WTC11 (cell line): ENCODE measurements around the gene ERH.

Source experiments
- ATF1 ChIP-seq: sonication (generic); formaldehyde crosslinking; IDR thresholded peaks from 2 replicates; pipeline ENCODE4 v1.8.1; 2023; ENCODE audit warnings: mild to moderate bottlenecking, moderate library complexity, missing genetic modification reagents
- FOXJ3 ChIP-seq: sonication (generic); formaldehyde crosslinking; IDR thresholded peaks from 2 replicates; pipeline ENCODE4 v1.9.0; 2021; ENCODE audit warnings: missing genetic modification reagents, mild to moderate bottlenecking, borderline replicate concordance
- NFE2L1 ChIP-seq: sonication (generic); formaldehyde crosslinking; IDR thresholded peaks from 2 replicates; pipeline ENCODE4 v1.8.1; 2023; ENCODE audit warnings: missing genetic modification reagents
- RELA ChIP-seq: sonication (generic); formaldehyde crosslinking; IDR thresholded peaks from 2 replicates; pipeline ENCODE4 v1.8.1; 2022; ENCODE audit warnings: missing genetic modification reagents, mild to moderate bottlenecking, borderline replicate concordance
- SP1 ChIP-seq: sonication (generic); formaldehyde crosslinking; conservative IDR thresholded peaks from 2 replicates; pipeline ENCODE4 v1.8.1; 2022; ENCODE audit warnings: missing genetic modification reagents
- TEAD4 ChIP-seq: sonication (generic); formaldehyde crosslinking; IDR thresholded peaks from 2 replicates; pipeline ENCODE4 v1.8.0; 2022; ENCODE audit warnings: mild to moderate bottlenecking, missing genetic modification reagents
- TP53 ChIP-seq: sonication (generic); formaldehyde crosslinking; IDR thresholded peaks from 2 replicates; pipeline ENCODE4 v1.8.1; 2023; ENCODE audit warnings: mild to moderate bottlenecking, missing genetic modification reagents
- ZNF671 ChIP-seq: fragments of 250-450 bp; sonication (Bioruptor Pico); IDR thresholded peaks from 2 replicates; pipeline ENCODE4 v1.8.0; 2021; ENCODE audit warnings: mild to moderate bottlenecking
- TF ChIP-seq, protein P1 (sequence below): fragments of 200-600 bp; IDR thresholded peaks from 2 replicates; pipeline ENCODE4 v1.8.0; 2022; ENCODE audit warnings: antibody characterized with exemption
- TF ChIP-seq, protein P2 (sequence below): sonication (generic); formaldehyde crosslinking; IDR thresholded peaks from 2 replicates; pipeline ENCODE4 v1.8.0; 2022; ENCODE audit warnings: mild to moderate bottlenecking, missing genetic modification reagents
- TF ChIP-seq, protein P3 (sequence below): sonication (generic); formaldehyde crosslinking; conservative IDR thresholded peaks from 2 replicates; pipeline ENCODE4 v1.8.1; 2023; ENCODE audit warnings: mild to moderate bottlenecking, low read depth, missing genetic modification reagents, moderate library complexity
- TF ChIP-seq, protein P4 (sequence below): fragments of 250-450 bp; sonication (Bioruptor Pico); IDR thresholded peaks from 2 replicates; pipeline ENCODE4 v1.9.0; 2021; ENCODE audit warnings: mild to moderate bottlenecking
- TF ChIP-seq, protein P5 (sequence below): sonication (generic); formaldehyde crosslinking; conservative IDR thresholded peaks from 2 replicates; pipeline ENCODE4 v1.8.1; 2022; ENCODE audit warnings: mild to moderate bottlenecking, missing genetic modification reagents
- TF ChIP-seq, protein P6 (sequence below): sonication (generic); formaldehyde crosslinking; IDR thresholded peaks from 2 replicates; pipeline ENCODE4 v1.8.0; 2022; ENCODE audit warnings: missing genetic modification reagents

DNA sequence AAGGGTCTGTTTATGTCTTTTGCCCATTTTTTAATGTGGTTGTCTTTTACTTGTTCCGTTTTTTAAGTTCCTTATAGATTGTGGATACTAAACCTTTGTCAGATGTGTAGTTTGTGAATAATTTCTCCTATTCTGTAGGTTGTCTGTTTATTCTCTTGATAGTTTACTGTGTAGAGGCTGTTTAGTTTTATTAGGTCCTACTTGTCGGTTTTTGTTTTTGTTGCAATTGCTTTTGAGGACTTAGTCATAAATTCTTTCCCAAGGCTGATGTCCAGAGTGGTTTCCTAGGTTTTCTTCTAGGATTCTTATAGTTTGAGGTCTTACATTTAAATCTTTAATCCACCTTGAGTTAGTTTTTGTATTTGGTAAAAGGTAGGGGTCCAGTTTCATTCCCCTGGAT is 34.3 kb upstream of the ERH start:
- TF ChIP-seq, protein P1, sequence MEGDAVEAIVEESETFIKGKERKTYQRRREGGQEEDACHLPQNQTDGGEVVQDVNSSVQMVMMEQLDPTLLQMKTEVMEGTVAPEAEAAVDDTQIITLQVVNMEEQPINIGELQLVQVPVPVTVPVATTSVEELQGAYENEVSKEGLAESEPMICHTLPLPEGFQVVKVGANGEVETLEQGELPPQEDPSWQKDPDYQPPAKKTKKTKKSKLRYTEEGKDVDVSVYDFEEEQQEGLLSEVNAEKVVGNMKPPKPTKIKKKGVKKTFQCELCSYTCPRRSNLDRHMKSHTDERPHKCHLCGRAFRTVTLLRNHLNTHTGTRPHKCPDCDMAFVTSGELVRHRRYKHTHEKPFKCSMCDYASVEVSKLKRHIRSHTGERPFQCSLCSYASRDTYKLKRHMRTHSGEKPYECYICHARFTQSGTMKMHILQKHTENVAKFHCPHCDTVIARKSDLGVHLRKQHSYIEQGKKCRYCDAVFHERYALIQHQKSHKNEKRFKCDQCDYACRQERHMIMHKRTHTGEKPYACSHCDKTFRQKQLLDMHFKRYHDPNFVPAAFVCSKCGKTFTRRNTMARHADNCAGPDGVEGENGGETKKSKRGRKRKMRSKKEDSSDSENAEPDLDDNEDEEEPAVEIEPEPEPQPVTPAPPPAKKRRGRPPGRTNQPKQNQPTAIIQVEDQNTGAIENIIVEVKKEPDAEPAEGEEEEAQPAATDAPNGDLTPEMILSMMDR, result no peak
- TF ChIP-seq NFE2L1 (CRISPR knock-in tag) (no peak), TP53 (CRISPR knock-in tag) (no peak), RELA (CRISPR knock-in tag) (no peak), SP1 (CRISPR knock-in tag) (no peak), ZNF671 (CRISPR knock-in tag) (no peak), TEAD4 (CRISPR knock-in tag) (no peak), ATF1 (no peak), FOXJ3 (CRISPR knock-in tag) (no peak)
- TF ChIP-seq, protein P2, sequence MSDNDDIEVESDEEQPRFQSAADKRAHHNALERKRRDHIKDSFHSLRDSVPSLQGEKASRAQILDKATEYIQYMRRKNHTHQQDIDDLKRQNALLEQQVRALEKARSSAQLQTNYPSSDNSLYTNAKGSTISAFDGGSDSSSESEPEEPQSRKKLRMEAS (CRISPR knock-in tag), result no peak
- TF ChIP-seq, protein P3, sequence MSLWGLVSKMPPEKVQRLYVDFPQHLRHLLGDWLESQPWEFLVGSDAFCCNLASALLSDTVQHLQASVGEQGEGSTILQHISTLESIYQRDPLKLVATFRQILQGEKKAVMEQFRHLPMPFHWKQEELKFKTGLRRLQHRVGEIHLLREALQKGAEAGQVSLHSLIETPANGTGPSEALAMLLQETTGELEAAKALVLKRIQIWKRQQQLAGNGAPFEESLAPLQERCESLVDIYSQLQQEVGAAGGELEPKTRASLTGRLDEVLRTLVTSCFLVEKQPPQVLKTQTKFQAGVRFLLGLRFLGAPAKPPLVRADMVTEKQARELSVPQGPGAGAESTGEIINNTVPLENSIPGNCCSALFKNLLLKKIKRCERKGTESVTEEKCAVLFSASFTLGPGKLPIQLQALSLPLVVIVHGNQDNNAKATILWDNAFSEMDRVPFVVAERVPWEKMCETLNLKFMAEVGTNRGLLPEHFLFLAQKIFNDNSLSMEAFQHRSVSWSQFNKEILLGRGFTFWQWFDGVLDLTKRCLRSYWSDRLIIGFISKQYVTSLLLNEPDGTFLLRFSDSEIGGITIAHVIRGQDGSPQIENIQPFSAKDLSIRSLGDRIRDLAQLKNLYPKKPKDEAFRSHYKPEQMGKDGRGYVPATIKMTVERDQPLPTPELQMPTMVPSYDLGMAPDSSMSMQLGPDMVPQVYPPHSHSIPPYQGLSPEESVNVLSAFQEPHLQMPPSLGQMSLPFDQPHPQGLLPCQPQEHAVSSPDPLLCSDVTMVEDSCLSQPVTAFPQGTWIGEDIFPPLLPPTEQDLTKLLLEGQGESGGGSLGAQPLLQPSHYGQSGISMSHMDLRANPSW, result no peak
- TF ChIP-seq, protein P4, sequence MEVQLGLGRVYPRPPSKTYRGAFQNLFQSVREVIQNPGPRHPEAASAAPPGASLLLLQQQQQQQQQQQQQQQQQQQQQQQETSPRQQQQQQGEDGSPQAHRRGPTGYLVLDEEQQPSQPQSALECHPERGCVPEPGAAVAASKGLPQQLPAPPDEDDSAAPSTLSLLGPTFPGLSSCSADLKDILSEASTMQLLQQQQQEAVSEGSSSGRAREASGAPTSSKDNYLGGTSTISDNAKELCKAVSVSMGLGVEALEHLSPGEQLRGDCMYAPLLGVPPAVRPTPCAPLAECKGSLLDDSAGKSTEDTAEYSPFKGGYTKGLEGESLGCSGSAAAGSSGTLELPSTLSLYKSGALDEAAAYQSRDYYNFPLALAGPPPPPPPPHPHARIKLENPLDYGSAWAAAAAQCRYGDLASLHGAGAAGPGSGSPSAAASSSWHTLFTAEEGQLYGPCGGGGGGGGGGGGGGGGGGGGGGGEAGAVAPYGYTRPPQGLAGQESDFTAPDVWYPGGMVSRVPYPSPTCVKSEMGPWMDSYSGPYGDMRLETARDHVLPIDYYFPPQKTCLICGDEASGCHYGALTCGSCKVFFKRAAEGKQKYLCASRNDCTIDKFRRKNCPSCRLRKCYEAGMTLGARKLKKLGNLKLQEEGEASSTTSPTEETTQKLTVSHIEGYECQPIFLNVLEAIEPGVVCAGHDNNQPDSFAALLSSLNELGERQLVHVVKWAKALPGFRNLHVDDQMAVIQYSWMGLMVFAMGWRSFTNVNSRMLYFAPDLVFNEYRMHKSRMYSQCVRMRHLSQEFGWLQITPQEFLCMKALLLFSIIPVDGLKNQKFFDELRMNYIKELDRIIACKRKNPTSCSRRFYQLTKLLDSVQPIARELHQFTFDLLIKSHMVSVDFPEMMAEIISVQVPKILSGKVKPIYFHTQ (CRISPR knock-in tag), result no peak
- TF ChIP-seq, protein P5, sequence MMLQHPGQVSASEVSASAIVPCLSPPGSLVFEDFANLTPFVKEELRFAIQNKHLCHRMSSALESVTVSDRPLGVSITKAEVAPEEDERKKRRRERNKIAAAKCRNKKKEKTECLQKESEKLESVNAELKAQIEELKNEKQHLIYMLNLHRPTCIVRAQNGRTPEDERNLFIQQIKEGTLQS (CRISPR knock-in tag), result no peak
- TF ChIP-seq, protein P6, sequence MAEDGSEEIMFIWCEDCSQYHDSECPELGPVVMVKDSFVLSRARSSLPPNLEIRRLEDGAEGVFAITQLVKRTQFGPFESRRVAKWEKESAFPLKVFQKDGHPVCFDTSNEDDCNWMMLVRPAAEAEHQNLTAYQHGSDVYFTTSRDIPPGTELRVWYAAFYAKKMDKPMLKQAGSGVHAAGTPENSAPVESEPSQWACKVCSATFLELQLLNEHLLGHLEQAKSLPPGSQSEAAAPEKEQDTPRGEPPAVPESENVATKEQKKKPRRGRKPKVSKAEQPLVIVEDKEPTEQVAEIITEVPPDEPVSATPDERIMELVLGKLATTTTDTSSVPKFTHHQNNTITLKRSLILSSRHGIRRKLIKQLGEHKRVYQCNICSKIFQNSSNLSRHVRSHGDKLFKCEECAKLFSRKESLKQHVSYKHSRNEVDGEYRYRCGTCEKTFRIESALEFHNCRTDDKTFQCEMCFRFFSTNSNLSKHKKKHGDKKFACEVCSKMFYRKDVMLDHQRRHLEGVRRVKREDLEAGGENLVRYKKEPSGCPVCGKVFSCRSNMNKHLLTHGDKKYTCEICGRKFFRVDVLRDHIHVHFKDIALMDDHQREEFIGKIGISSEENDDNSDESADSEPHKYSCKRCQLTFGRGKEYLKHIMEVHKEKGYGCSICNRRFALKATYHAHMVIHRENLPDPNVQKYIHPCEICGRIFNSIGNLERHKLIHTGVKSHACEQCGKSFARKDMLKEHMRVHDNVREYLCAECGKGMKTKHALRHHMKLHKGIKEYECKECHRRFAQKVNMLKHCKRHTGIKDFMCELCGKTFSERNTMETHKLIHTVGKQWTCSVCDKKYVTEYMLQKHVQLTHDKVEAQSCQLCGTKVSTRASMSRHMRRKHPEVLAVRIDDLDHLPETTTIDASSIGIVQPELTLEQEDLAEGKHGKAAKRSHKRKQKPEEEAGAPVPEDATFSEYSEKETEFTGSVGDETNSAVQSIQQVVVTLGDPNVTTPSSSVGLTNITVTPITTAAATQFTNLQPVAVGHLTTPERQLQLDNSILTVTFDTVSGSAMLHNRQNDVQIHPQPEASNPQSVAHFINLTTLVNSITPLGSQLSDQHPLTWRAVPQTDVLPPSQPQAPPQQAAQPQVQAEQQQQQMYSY (CRISPR knock-in tag), result no peak
